Mesothelial cell of epicardium (in vitro differentiated cells): ENCODE data around the gene CEP55. TPM values are rescaled to one million over a fixed set of nuclear protein-coding genes. Genes with fewer than 3 reads are reported as not detected.
A peak's percentile ranks its signal among the peaks of the same experiment; 100 is the strongest.

Experiments
- DNase-seq, 2 experiments: peaks; one replicate each; pipeline ENCODE4 v3.0.0; 2021; ENCODE audit warnings: low spot score in 2 of 2; ENCODE audit not compliant: unreplicated experiment in 2 of 2
- H3K27ac Mint-ChIP-seq: 2 replicates; pipeline ENCODE4 v1.8.0; 2021; ENCODE audit warnings: mixed read lengths
- H3K27me3 Mint-ChIP-seq: 2 replicates; pipeline ENCODE4 v1.8.0; 2021; ENCODE audit warnings: low read depth, mixed read lengths
- H3K36me3 Mint-ChIP-seq: 2 replicates; pipeline ENCODE4 v1.8.0; 2021; ENCODE audit warnings: mixed read lengths
- H3K4me1 Mint-ChIP-seq: 2 replicates; pipeline ENCODE4 v1.8.0; 2021; ENCODE audit warnings: mixed read lengths
- H3K4me3 Mint-ChIP-seq: 2 replicates; pipeline ENCODE4 v1.8.0; 2021; ENCODE audit warnings: mild to moderate bottlenecking, moderate library complexity, mixed read lengths
- H3K9me3 Mint-ChIP-seq: 2 replicates; pipeline ENCODE4 v1.8.0; 2021; ENCODE audit warnings: mixed read lengths
- CTCF ChIP-seq: fragments of 200-600 bp; sonication (generic); IDR thresholded peaks from one replicate; pipeline ENCODE4 v1.5.0; 2021; ENCODE audit warnings: antibody characterized with exemption; ENCODE audit not compliant: unreplicated experiment
- total RNA-seq: library from RNA; stranded (reverse); gene quantifications from 3 replicates; pipeline ENCODE4 v1.2.1, GENCODE V29; 2021

CEP55 gene
- total RNA-seq, 1 donor from 2014 or later = 6.3 TPM

GRCh38 chr10:93566435-93567276 lies 70.2 kb downstream of the CEP55 start, which contains the start of gene FFAR4:
Gene FFAR4 (plus strand): TSS chr10:93566665. CDS start chr10:93566721, 56 bp downstream.
- Mint-ChIP-seq H3K4me3 (peak within 1 kb of the TSS; percentile 67), H3K4me1 (peaks cover 10% of the 10 kb centered on the region), H3K27me3 (peaks cover 92% of the 10 kb centered on the region), H3K27ac (no peak within 1 kb of the TSS), H3K36me3 (no peaks in the 10 kb centered on the region), H3K9me3 (no peaks in the 10 kb centered on the region)
- no peak for DNase-seq
- TF ChIP-seq CTCF = no peak

DNA sequence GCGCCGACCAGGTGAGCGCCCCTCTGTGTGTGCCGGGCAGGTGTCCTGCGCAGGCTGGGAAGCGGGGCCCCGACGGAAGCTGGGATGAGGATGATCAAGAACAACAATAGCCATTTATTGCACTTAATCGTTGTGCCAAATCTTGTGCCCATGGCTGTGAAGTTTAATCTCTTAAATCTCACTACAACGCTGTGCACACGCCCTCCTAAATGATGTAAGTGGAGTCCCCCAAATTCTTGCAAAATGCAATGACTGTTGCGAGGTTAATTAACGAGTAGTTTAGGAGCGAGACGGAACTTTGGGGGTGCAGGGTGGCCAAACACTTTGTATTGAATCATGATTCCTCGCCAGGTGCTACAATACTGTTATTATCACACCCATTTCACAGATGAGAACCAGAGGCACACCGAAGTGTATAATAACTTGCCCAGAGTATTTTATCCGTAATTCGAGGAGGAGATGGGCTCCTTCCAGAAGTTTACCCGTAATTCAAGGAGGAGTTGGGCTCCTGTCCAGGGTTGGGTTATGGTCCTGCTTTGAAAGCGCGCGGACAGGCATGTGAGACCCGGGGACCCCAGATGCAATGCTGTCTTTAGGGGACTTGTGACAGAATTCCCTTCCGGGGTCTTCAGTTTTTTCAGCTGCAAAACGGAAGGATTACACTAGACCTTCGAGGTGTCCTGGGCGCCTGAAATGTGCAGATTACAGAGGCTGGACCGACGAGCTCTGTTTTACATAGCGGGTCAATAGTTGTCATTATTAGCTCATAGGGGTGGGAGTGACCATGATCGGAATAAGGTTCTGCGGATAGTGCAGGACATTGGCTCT lies 71.1 kb downstream of the CEP55 start:
- TF ChIP-seq CTCF = no peak
- DNase-seq = no peak
- peaks cover 94% of the 10 kb centered on the region for H3K27me3 Mint-ChIP-seq
- no peak overlapping the region for H3K27ac Mint-ChIP-seq
- peaks cover 10% of the 10 kb centered on the region for H3K4me1 Mint-ChIP-seq
- H3K4me3 Mint-ChIP-seq = peak overlapping the region; percentile 67
- H3K36me3 Mint-ChIP-seq = no peaks in the 10 kb centered on the region
- no peaks in the 10 kb centered on the region for H3K9me3 Mint-ChIP-seq

- Mint-ChIP-seq H3K4me1 (peaks cover 11% of the 10 kb centered on the region), H3K4me3 (no peak overlapping the region), H3K27ac (no peak overlapping the region), H3K36me3 (no peaks in the 10 kb centered on the region), H3K27me3 (peaks cover 96% of the 10 kb centered on the region), H3K9me3 (no peaks in the 10 kb centered on the region)
- no peak for TF ChIP-seq CTCF
- no peak for DNase-seq
Measured at GRCh38 chr10:93568105-93568390, 71.6 kb downstream of the CEP55 start.

DNA sequence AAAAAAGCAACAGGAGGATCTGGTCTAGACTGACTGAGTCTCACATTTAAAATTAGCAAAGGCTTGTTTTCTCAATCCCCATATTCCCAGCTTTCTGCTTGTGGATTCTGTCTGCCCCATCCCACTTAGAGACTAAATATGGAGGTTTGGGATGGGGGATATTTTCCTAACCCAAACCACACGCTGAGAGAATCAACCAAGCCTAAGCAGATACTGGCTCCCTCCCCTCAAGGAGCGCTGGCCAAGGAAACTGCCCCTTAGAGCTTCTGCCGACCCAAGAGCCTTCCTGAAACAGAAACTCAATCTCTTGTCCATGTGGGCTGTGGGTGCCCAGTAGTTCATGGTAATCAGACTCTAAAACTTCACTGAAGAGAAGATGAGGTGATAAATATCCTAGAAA lies 74.0 kb downstream of the CEP55 start:
- H3K4me1 Mint-ChIP-seq = peaks cover 19% of the 10 kb centered on the region
- H3K9me3 Mint-ChIP-seq = no peaks in the 10 kb centered on the region
- H3K36me3 Mint-ChIP-seq = no peaks in the 10 kb centered on the region
- H3K27ac Mint-ChIP-seq = no peak overlapping the region
- DNase-seq = no peak
- H3K27me3 Mint-ChIP-seq = peaks cover 98% of the 10 kb centered on the region
- TF ChIP-seq CTCF = no peak
- no peak overlapping the region for H3K4me3 Mint-ChIP-seq

DNA sequence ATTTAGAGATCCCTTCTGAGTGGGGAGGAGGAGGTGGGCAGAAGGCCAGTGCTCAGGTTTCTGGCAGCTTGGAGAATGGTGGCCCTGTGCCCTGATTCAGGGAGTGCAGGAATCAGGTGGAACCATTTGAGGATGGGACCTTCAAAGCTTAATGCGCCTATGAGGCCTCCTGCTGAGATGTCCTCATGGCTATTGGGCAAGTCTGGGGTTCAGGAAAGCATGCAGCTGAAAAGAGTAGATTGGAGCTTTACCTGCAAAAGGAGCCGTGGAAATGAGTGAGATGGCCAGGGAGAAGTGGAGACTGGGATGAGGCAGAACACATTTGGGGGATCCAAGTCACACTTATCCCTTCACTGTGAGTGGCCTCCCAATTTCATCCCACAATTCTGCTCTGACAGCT lies 76.2 kb downstream of the CEP55 start:
- H3K4me3 Mint-ChIP-seq = no peak overlapping the region
- peaks cover 96% of the 10 kb centered on the region for H3K27me3 Mint-ChIP-seq
- H3K36me3 Mint-ChIP-seq = no peaks in the 10 kb centered on the region
- H3K9me3 Mint-ChIP-seq = no peaks in the 10 kb centered on the region
- DNase-seq = no peak
- no peak overlapping the region for H3K27ac Mint-ChIP-seq
- peaks cover 10% of the 10 kb centered on the region for H3K4me1 Mint-ChIP-seq
- TF ChIP-seq CTCF = no peak
